Keratinocyte (primary cell): ENCODE measurements around the gene LRRC27.

Source experiments
- CTCF ChIP-seq, 3 experiments: IDR thresholded peaks in 1 of 3; conservative IDR thresholded peaks in 1 of 3; optimal IDR thresholded peaks in 1 of 3; 2 replicates in 2 of 3; 3 replicates in 1 of 3; pipeline versions ENCODE3 to v1.5.1; 2011; ENCODE audit warnings: low read length in 3 of 3, mild to moderate bottlenecking in 3 of 3, moderate library complexity in 2 of 3, control low read depth in 1 of 3, inconsistent platforms in 1 of 3; ENCODE audit not compliant: insufficient read depth in 2 of 3; ENCODE audit errors: extremely low read depth in 1 of 3
- EZH2 ChIP-seq: IDR thresholded peaks from one replicate; pipeline ENCODE4 v1.6.1; 2012; ENCODE audit warnings: inconsistent platforms, mild to moderate bottlenecking, low read length, moderate library complexity

DNA sequence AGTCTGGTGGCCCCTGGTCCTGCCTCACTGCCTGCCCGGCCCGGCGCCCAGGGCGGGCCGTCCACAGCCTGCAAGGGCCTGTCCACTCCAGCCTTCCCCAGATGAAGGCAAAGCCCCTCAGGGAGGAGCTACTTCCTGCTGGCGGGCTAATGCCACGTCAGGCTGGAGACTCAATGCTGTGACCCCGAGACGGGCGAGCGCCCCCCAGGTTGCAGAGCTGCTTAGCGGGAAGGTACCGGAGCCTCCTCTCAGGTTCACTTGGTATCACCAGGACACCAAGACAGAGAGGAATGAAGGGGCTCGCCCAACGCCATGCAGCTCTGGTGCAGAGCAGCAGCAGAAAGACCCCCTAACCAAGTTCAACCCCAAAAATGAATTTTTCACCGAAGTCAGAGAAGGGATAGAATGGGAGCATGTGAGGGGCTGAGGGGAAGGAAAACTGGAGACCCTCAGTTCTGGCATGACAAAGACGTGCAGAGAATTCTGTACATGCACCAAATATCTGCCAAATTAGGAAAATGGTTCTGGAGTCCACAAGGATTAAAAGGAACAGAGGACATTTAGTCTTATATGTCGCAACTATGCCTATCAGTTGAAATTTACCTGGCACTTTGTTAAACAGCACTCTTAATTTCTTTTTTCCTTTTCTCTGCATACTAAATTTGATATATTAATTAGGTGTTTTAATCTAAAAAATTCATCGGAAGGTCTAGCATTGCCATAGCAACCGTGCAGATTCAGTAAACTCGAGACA lies 27.1 kb upstream of the LRRC27 start:
- TF ChIP-seq EZH2 (no peak), CTCF (optimal IDR thresholded peaks at IDR 0.05 in 1 of 3, IDR thresholded peaks at IDR 0.05 in 1 of 3, conservative IDR thresholded peaks at IDR 0.05 in 1 of 3; ENCODE audit: extremely low read depth in 1 of 3, insufficient read depth in 2 of 3, low read length in 3 of 3) (no peak)
